T-helper 17 cell (primary cell): ENCODE data around the gene ULK1. TPM values are rescaled to one million over a fixed set of nuclear protein-coding genes. Genes with fewer than 3 reads are reported as not detected.
A peak's percentile ranks its signal among the peaks of the same experiment; 100 is the strongest.

Experiments used
- ATAC-seq: fragments of 150-1000 bp; cut with Tn5 transposase; 2 replicates; pipeline ENCODE4 v1.10.0; 2021; ENCODE audit warnings: mild to moderate bottlenecking, moderate library complexity
- DNase-seq, 3 donors: peaks; one replicate each; pipeline versions ENCODE4 v3.0.0 to v3.0.0-alpha.2; 2020 to 2021
- H3K9me3 ChIP-seq: one replicate; pipeline ENCODE4 v1.7.0; 2013; ENCODE audit warnings: low read length, mild to moderate bottlenecking; ENCODE audit not compliant: control insufficient read depth, poor library complexity, severe bottlenecking
- H3K27ac Mint-ChIP-seq: one replicate; pipeline ENCODE4 v1.8.0; 2022; ENCODE audit warnings: mild to moderate bottlenecking, moderate library complexity, mixed read lengths
- H3K27me3 Mint-ChIP-seq: one replicate; pipeline ENCODE4 v1.8.0; 2022; ENCODE audit warnings: mixed read lengths
- H3K36me3 Mint-ChIP-seq: one replicate; pipeline ENCODE4 v1.8.0; 2022; ENCODE audit warnings: low read depth, mixed read lengths
- H3K4me1 Mint-ChIP-seq: one replicate; pipeline ENCODE4 v1.8.0; 2022; ENCODE audit warnings: mild to moderate bottlenecking, mixed read lengths
- H3K4me3 Mint-ChIP-seq: one replicate; pipeline ENCODE4 v1.8.0; 2022; ENCODE audit warnings: mild to moderate bottlenecking, moderate library complexity, mixed read lengths
- total RNA-seq, 4 donors: library from RNA in 2 of 4; stranded (reverse) in 2 of 4; gene quantifications; one replicate each; pipeline ENCODE4 v1.2.3 and lab custom pipeline; 2022 to 2026

The ULK1 gene
- total RNA-seq, 2 donors from 2014 or later = 91.9 to 97.2 TPM

- Mint-ChIP-seq H3K27me3 (no peaks in the 10 kb centered on the region), H3K4me1 (no peaks in the 10 kb centered on the region), H3K4me3 (no peak overlapping the region), H3K36me3 (no peaks in the 10 kb centered on the region), H3K27ac (no peak overlapping the region)
- ATAC-seq (no peak), DNase-seq (no peak)
- no peaks in the 10 kb centered on the region for H3K9me3 ChIP-seq
Observed at GRCh38 chr12:131911028-131911650, 16.7 kb downstream of the ULK1 start.

DNA sequence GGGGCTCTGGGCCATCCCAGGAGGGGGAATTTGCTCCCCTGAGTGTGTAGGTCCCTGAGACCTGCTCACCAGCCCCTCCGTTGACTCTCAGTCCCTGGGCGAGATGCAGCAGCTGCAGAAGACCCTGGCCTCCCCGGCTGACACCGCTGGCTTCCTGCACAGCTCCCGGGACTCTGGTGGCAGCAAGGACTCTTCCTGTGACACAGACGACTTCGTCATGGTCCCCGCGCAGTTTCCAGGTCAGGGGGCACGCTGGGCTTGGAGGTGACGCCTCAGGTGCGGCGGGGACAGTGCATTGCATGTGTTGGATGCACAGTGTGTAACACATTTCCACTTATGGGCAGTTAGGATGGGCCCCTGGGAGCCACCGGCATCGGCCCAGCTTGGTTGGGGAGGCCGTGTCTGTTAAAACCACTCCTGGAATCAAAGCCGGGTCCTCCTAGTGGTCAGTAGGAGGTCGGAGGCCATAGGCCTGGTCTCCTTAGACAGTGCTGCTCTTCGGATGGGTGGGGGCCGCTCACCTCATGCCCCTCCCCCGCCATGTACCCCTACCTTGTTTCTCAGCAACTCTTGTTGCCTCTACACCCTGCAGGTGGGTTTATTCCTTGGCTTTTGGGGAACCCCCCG is 17.5 kb downstream of the ULK1 start:
- H3K27me3 Mint-ChIP-seq = no peaks in the 10 kb centered on the region
- H3K36me3 Mint-ChIP-seq = no peaks in the 10 kb centered on the region
- no peaks in the 10 kb centered on the region for H3K9me3 ChIP-seq
- H3K4me3 Mint-ChIP-seq = no peak overlapping the region
- no peak for ATAC-seq
- no peaks in the 10 kb centered on the region for H3K4me1 Mint-ChIP-seq
- no peak overlapping the region for H3K27ac Mint-ChIP-seq
- no peak for DNase-seq

DNA sequence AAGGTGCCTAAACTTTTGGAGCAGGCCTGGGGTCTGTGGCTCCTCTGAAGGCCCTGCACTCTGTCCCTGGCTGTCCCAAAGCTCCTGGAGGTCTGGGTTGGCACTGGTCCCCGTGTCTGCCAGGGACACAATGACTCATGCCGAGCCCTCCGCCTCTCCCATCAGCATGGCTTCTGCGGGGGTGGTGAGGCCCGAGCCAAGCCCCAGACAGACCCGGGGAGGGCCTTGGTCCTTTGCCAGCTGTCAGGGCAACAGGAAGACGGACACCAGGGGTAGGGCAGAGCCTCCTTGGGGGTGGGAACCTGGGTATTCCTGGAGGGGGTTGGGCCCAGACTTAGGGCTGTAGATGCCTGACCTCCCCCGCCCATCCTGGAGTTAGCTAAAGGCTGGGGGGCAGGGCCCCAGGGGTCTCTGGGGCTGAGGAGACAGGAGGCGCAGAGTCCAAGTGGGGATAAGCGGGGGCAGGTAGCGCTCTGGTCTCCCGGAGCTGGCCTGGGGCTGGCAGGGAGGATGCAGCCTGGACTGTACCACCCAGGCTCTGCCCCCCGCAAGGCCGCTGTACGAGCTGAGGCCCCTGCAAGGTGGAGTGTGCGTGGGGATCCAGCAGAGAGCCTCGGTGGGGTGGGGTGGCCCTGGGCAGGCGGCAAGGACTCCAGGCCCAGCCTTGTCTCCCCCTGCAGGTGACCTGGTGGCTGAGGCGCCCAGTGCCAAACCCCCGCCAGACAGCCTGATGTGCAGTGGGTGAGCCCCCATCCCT is 18.3 kb downstream of the ULK1 start:
- no peak for DNase-seq
- H3K27me3 Mint-ChIP-seq = no peaks in the 10 kb centered on the region
- H3K9me3 ChIP-seq = no peaks in the 10 kb centered on the region
- H3K36me3 Mint-ChIP-seq = no peaks in the 10 kb centered on the region
- H3K4me3 Mint-ChIP-seq = no peak overlapping the region
- ATAC-seq = no peak
- no peaks in the 10 kb centered on the region for H3K4me1 Mint-ChIP-seq
- no peak overlapping the region for H3K27ac Mint-ChIP-seq

DNA sequence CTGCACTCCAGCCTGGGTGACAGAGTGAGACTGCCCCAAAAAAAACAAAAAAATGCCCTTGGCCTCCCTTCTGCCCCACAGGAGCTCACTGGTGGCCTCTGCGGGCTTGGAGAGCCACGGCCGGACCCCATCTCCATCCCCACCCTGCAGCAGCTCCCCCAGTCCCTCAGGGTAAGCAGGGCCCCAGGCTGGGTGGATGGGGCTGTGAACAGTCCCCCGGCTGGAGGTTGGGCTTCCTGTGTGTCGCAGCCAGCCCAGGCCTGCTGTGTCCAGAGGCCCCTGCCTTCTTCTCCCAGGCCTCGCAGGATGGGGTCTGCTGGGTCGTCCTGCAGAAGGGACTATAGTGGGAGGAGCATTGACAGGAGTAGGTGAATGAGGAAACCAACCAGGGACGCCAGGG is 19.2 kb downstream of the ULK1 start:
- Mint-ChIP-seq H3K27me3 (no peaks in the 10 kb centered on the region), H3K27ac (no peak overlapping the region), H3K4me1 (no peaks in the 10 kb centered on the region), H3K4me3 (no peak overlapping the region), H3K36me3 (no peaks in the 10 kb centered on the region)
- no peak for DNase-seq
- H3K9me3 ChIP-seq = no peaks in the 10 kb centered on the region
- no peak for ATAC-seq

DNA sequence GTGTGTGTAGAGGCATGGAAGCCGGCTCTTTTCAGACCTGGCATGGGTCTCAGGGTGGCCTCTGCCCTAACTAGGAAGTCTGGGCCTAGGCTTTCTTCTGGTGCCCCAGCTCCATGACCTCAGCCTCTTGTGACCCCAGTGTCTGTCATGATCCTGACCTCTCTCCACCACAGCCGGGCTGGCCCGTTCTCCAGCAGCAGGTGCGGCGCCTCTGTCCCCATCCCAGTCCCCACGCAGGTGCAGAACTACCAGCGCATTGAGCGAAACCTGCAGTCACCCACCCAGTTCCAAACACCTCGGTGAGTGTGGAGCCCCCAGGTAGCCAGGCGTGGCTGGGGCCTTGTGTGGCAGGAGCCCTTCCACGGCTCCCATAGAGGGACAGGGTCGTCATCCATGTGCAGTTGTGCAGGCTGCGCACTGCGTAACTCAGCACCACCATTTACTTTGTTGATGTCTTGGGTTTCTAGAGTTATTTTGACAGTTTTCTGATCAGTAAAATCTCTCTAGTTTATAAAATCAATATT is 19.8 kb downstream of the ULK1 start:
- Mint-ChIP-seq H3K4me3 (no peak overlapping the region), H3K27ac (no peak overlapping the region), H3K4me1 (no peaks in the 10 kb centered on the region), H3K27me3 (no peaks in the 10 kb centered on the region), H3K36me3 (no peaks in the 10 kb centered on the region)
- ATAC-seq = no peak
- DNase-seq = no peak
- no peaks in the 10 kb centered on the region for H3K9me3 ChIP-seq

DNA sequence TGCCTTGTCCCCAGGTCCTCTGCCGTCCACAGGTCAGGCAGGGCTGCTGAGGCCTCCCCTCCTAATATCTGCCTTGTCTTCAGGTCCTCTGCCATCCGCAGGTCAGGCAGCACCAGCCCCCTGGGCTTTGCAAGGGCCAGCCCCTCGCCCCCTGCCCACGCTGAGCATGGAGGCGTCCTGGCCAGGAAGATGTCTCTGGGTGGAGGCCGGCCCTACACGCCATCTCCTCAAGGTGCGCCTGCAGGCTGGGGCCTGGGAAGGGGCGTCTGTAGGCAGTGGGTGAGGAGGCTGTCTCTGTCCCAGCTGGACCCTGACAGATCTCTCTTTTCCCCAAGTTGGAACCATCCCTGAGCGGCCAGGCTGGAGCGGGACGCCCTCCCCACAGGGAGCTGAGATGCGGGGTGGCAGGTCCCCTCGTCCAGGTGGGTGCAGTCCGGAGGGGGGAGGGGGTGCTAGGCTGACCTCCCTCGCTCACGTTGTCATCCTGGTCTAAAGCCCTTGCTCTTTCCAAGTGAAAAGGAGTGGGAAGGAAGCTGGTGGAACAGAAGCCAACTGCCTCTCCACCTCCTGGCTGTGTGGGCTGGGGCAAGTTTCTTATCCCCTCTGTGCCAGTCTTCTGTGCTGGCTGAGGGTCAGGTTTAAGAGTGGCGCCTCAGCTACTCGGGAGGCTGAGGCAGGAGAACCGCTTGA is 20.7 kb downstream of the ULK1 start:
- Mint-ChIP-seq H3K4me1 (no peaks in the 10 kb centered on the region), H3K27me3 (no peaks in the 10 kb centered on the region), H3K27ac (no peak overlapping the region), H3K36me3 (no peaks in the 10 kb centered on the region), H3K4me3 (no peak overlapping the region)
- ATAC-seq = no peak
- DNase-seq = no peak
- no peaks in the 10 kb centered on the region for H3K9me3 ChIP-seq

DNA sequence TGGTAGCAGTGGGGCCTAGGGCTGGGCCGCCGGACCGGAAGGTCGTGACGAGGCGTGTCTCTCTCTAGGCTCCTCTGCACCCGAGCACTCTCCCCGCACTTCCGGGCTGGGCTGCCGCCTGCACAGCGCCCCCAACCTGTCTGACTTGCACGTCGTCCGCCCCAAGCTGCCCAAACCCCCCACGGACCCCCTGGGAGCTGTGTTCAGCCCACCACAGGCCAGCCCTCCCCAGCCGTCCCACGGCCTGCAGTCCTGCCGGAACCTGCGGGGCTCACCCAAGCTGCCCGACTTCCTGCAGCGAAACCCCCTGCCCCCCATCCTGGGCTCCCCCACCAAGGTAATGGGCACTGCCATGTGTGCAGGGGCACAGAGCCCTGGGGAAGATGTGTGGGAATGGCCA is 21.4 kb downstream of the ULK1 start:
- H3K4me3 Mint-ChIP-seq = no peak overlapping the region
- H3K27me3 Mint-ChIP-seq = no peaks in the 10 kb centered on the region
- no peak for DNase-seq
- H3K36me3 Mint-ChIP-seq = no peaks in the 10 kb centered on the region
- H3K4me1 Mint-ChIP-seq = no peaks in the 10 kb centered on the region
- no peak overlapping the region for H3K27ac Mint-ChIP-seq
- ATAC-seq = no peak
- H3K9me3 ChIP-seq = no peaks in the 10 kb centered on the region

- DNase-seq = no peak
Observed at GRCh38 chr12:131916306-131917138, 22.1 kb downstream of the ULK1 start.

DNA sequence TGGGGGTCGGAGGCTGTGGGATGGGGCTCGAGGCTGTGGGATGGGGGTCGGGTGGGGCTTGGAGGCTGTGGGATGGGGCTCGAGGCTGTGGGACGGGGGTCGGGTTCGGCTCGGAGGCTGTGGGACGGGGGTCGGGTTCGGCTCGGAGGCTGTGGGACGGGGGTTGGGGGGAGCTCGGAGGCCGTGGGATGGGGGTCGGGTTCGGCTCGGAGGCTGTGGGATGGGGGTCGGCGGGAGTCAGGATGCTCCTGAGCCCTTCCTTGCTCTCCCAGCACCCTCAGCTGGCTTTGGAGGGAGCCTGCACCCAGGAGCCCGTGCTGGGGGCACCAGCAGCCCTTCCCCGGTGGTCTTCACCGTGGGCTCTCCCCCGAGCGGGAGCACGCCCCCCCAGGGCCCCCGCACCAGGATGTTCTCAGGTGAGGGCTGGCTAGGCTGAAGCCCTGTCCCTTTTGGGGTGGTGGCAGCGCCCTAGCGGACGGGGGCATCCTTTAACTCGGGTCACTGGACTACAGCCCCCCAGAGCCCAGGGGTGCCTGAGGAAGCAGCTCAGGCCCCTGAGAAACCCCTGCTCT is 22.8 kb downstream of the ULK1 start:
- H3K9me3 ChIP-seq = no peaks in the 10 kb centered on the region
- Mint-ChIP-seq H3K27ac (no peak overlapping the region), H3K27me3 (no peaks in the 10 kb centered on the region), H3K4me1 (no peaks in the 10 kb centered on the region), H3K4me3 (no peak overlapping the region), H3K36me3 (no peaks in the 10 kb centered on the region)
- no peak for ATAC-seq
- DNase-seq = no peak

More at GRCh38 chr12:131916306-131917138, 22.1 kb downstream of the ULK1 start:
- no peak overlapping the region for H3K4me3 Mint-ChIP-seq
- ATAC-seq = no peak
- no peaks in the 10 kb centered on the region for H3K27me3 Mint-ChIP-seq
- no peaks in the 10 kb centered on the region for H3K9me3 ChIP-seq
- H3K36me3 Mint-ChIP-seq = no peaks in the 10 kb centered on the region
- H3K4me1 Mint-ChIP-seq = no peaks in the 10 kb centered on the region
- H3K27ac Mint-ChIP-seq = no peak overlapping the region

DNA sequence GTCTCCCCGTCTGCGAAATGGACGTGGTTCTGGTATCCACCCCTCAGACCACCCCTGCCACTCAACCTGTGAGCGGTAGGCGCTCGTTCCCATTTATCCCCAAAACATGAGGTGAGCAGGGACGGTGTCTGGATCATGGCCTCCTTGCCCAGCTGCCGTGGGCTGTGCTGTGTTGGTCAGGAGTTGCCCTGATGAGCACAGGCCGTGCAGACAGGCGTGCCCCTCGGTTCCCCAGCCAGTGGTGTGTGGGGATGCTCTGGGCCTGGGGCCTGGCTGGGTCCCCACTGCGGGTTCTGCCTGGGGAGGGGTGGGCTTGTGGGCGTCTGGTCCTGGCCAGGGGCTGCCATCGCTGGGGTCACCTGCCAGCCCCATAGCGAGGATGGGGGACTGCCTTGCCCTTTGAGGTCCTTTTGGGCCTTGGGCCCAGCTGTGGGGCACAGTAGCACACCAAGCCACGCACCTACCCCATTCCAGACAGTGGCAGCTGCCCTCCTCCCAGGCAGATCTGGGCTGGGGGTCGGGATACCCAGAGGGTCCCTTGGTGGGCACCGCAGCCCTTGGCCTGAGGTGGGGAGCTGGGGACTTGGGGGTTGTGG is 23.4 kb downstream of the ULK1 start:
- no peaks in the 10 kb centered on the region for H3K9me3 ChIP-seq
- Mint-ChIP-seq H3K36me3 (no peaks in the 10 kb centered on the region), H3K27ac (no peak overlapping the region), H3K27me3 (no peaks in the 10 kb centered on the region), H3K4me3 (no peak overlapping the region), H3K4me1 (no peaks in the 10 kb centered on the region)
- DNase-seq = no peak
- ATAC-seq = no peak

GRCh38 chr12:131918311-131919050 is 24.1 kb downstream of the ULK1 start:
- H3K9me3 ChIP-seq = no peaks in the 10 kb centered on the region
- Mint-ChIP-seq H3K27me3 (no peaks in the 10 kb centered on the region), H3K27ac (no peak overlapping the region), H3K4me3 (peak overlapping the region; percentile 19), H3K36me3 (no peaks in the 10 kb centered on the region), H3K4me1 (no peaks in the 10 kb centered on the region)
- DNase-seq (no peak), ATAC-seq (no peak)

- H3K9me3 ChIP-seq = no peaks in the 10 kb centered on the region
- Mint-ChIP-seq H3K27me3 (no peaks in the 10 kb centered on the region), H3K27ac (no peak overlapping the region), H3K36me3 (no peaks in the 10 kb centered on the region), H3K4me1 (no peaks in the 10 kb centered on the region), H3K4me3 (no peak overlapping the region)
- ATAC-seq (no peak), DNase-seq (no peak)
Observed at GRCh38 chr12:131919051-131919347, 24.6 kb downstream of the ULK1 start.
